IPS-18c (cell line): Measurements from ENCODE around the gene KCTD6.

Experiments used
- H3K4me3 ChIP-seq: 2 replicates; pipeline ENCODE4 v1.7.0; 2013; ENCODE audit warnings: low read depth, mild to moderate bottlenecking, low read length, moderate library complexity; ENCODE audit not compliant: insufficient read depth
- H3K9me3 ChIP-seq: one replicate; pipeline ENCODE4 v1.6.1; 2013; ENCODE audit warnings: mild to moderate bottlenecking, low read length, moderate library complexity; ENCODE audit not compliant: control insufficient read depth, insufficient read depth

The KCTD6 gene

GRCh38 chr3:58482917-58483636 lies 8.8 kb upstream of the KCTD6 start:
- Histone ChIP-seq H3K9me3 (no peaks in the 10 kb centered on the region), H3K4me3 (no peak overlapping the region)

- no peaks in the 10 kb centered on the region for H3K9me3 ChIP-seq
- H3K4me3 ChIP-seq: no peak overlapping the region
Measured at GRCh38 chr3:58484045-58484721, 7.7 kb upstream of the KCTD6 start.

- H3K9me3 ChIP-seq: no peaks in the 10 kb centered on the region
- no peak overlapping the region for H3K4me3 ChIP-seq
Measured at GRCh38 chr3:58484722-58485069, 7.2 kb upstream of the KCTD6 start.

- Histone ChIP-seq H3K4me3 (no peak overlapping the region), H3K9me3 (no peaks in the 10 kb centered on the region)
Measured at GRCh38 chr3:58485801-58486435, 6.0 kb upstream of the KCTD6 start.

- Histone ChIP-seq H3K9me3 (no peaks in the 10 kb centered on the region), H3K4me3 (no peak overlapping the region)
Measured at GRCh38 chr3:58487140-58487886, 4.6 kb upstream of the KCTD6 start.

GRCh38 chr3:58488967-58489366 lies 2.9 kb upstream of the KCTD6 start:
- Histone ChIP-seq H3K9me3 (no peaks in the 10 kb centered on the region), H3K4me3 (no peak overlapping the region)

GRCh38 chr3:58490860-58491501 lies 915 bp upstream of the KCTD6 start:
- H3K9me3 ChIP-seq: no peaks in the 10 kb centered on the region
- peak overlapping the region; percentile 40; the same call in 1 of the 2 replicates for H3K4me3 ChIP-seq

- H3K4me3 ChIP-seq: peak overlapping the region; percentile 63
- H3K9me3 ChIP-seq: no peaks in the 10 kb centered on the region
Measured at GRCh38 chr3:58492494-58492905, 604 bp downstream of the KCTD6 start.

GRCh38 chr3:58494107-58494506 lies 2.2 kb downstream of the KCTD6 start:
- Histone ChIP-seq H3K4me3 (no peak overlapping the region), H3K9me3 (no peaks in the 10 kb centered on the region)

- Histone ChIP-seq H3K4me3 (no peak overlapping the region), H3K9me3 (no peaks in the 10 kb centered on the region)
Measured at GRCh38 chr3:58495101-58495500, 3.2 kb downstream of the KCTD6 start.

- no peaks in the 10 kb centered on the region for H3K9me3 ChIP-seq
- no peak overlapping the region for H3K4me3 ChIP-seq
Measured at GRCh38 chr3:58496206-58496857, 4.4 kb downstream of the KCTD6 start.

GRCh38 chr3:58497097-58497496 lies 5.2 kb downstream of the KCTD6 start:
- Histone ChIP-seq H3K4me3 (no peak overlapping the region), H3K9me3 (no peaks in the 10 kb centered on the region)

GRCh38 chr3:58502872-58503271 lies 11.0 kb downstream of the KCTD6 start:
- Histone ChIP-seq H3K4me3 (no peak overlapping the region), H3K9me3 (no peaks in the 10 kb centered on the region)

GRCh38 chr3:58507356-58508078 lies 15.6 kb downstream of the KCTD6 start:
- H3K4me3 ChIP-seq: no peak overlapping the region
- H3K9me3 ChIP-seq: no peaks in the 10 kb centered on the region

GRCh38 chr3:58508437-58508836 lies 16.5 kb downstream of the KCTD6 start:
- Histone ChIP-seq H3K4me3 (no peak overlapping the region), H3K9me3 (no peaks in the 10 kb centered on the region)

GRCh38 chr3:58514405-58514804 lies 22.5 kb downstream of the KCTD6 start:
- no peaks in the 10 kb centered on the region for H3K9me3 ChIP-seq
- H3K4me3 ChIP-seq: no peak overlapping the region
